Gastrocnemius medialis (tissue), 4 donors: Measurements from ENCODE around the gene SFSWAP. TPM values are rescaled to one million over a fixed set of nuclear protein-coding genes. Genes with fewer than 3 reads are reported as not detected.
"Not testable (repeated sequence)": the region's sequence is repeated elsewhere in the genome, so short reads cannot be mapped to it uniquely, and the experiment has no call there.

Experiments
- ATAC-seq, 2 donors: fragments of 150-250 bp; one replicate each; pipeline ENCODE4 v1.9.1; 2016
- DNase-seq, 2 donors: peaks; one replicate each; pipeline ENCODE4 v3.0.0-alpha.2; 2019
- H3K27ac ChIP-seq, 4 donors: fragments of 200-600 bp; sonication (generic); 1 replicate in 1 of 4; 2 replicates in 3 of 4; pipeline ENCODE4 v1.5.1; 2016 to 2018; ENCODE audit warnings: mild to moderate bottlenecking in 2 of 4, moderate library complexity in 1 of 4
- H3K27me3 ChIP-seq, 3 donors: fragments of 200-600 bp; sonication (generic) in 2 of 3; 1 replicate in 1 of 3; 2 replicates in 2 of 3; pipeline versions ENCODE4 v1.5.1 to v1.6.0; 2016 to 2019; ENCODE audit warnings: mild to moderate bottlenecking in 1 of 3, moderate library complexity in 1 of 3
- H3K36me3 ChIP-seq, 2 donors: fragments of 200-600 bp; sonication (generic) in 1 of 2; one replicate each; pipeline ENCODE4 v1.5.1; 2017 to 2018
- H3K4me1 ChIP-seq, 2 donors: fragments of 200-600 bp; sonication (generic) in 1 of 2; one replicate each; pipeline ENCODE4 v1.5.1; 2016 to 2017; ENCODE audit warnings: mild to moderate bottlenecking in 2 of 2
- H3K4me3 ChIP-seq, 4 donors: fragments of 200-600 bp; sonication (generic) in 3 of 4; 1 replicate in 1 of 4; 2 replicates in 3 of 4; pipeline ENCODE4 v1.5.1; 2016 to 2019; ENCODE audit warnings: mild to moderate bottlenecking in 2 of 4
- H3K9me3 ChIP-seq, 3 donors: fragments of 200-600 bp; sonication (generic) in 2 of 3; 1 replicate in 1 of 3; 2 replicates in 2 of 3; pipeline ENCODE4 v1.5.1; 2016 to 2019
- CTCF ChIP-seq, 5 experiments: fragments of 450-650 bp in 3 of 5; fragments of 200-600 bp in 2 of 5; sonication (generic) in 2 of 5; IDR thresholded peaks in 4 of 5; conservative IDR thresholded peaks in 1 of 5; 1 replicate in 4 of 5; 2 replicates in 1 of 5; pipeline ENCODE4 v1.5.1; 2016 to 2019; ENCODE audit warnings: antibody characterized with exemption in 5 of 5, mild to moderate bottlenecking in 3 of 5, moderate library complexity in 3 of 5
- POLR2A ChIP-seq, 2 donors: fragments of 450-650 bp; IDR thresholded peaks; one replicate each; pipeline ENCODE4 v1.6.1; 2017; ENCODE audit warnings: antibody characterized with exemption in 2 of 2, mild to moderate bottlenecking in 2 of 2, moderate library complexity in 2 of 2
- in situ Hi-C, 4 donors: fragments of 200-750 bp; cut with MboI; loops; one replicate each; pipeline versions ENCODE4 v1.15.0 to v1.8.0; 2017; ENCODE audit warnings: low sequenced_read_pairs in 4 of 4
- intact Hi-C: fragments of 100-400 bp; cut with DNase I; formaldehyde crosslinking; loops from one replicate; pipeline ENCODE4 v1.15.1; 2023; ENCODE audit warnings: low total_unique reads
- total RNA-seq, 4 donors: library from RNA; depleted of rRNA; stranded (reverse); fragments of >200 nt; gene quantifications; one replicate each; pipeline versions ENCODE4 v1.1.0 to v1.2.3, GENCODE V29; 2016

The SFSWAP gene
- 10 to 100 TPM; 18.0 to 29.7 (median 25.4) TPM for total RNA-seq

DNA sequence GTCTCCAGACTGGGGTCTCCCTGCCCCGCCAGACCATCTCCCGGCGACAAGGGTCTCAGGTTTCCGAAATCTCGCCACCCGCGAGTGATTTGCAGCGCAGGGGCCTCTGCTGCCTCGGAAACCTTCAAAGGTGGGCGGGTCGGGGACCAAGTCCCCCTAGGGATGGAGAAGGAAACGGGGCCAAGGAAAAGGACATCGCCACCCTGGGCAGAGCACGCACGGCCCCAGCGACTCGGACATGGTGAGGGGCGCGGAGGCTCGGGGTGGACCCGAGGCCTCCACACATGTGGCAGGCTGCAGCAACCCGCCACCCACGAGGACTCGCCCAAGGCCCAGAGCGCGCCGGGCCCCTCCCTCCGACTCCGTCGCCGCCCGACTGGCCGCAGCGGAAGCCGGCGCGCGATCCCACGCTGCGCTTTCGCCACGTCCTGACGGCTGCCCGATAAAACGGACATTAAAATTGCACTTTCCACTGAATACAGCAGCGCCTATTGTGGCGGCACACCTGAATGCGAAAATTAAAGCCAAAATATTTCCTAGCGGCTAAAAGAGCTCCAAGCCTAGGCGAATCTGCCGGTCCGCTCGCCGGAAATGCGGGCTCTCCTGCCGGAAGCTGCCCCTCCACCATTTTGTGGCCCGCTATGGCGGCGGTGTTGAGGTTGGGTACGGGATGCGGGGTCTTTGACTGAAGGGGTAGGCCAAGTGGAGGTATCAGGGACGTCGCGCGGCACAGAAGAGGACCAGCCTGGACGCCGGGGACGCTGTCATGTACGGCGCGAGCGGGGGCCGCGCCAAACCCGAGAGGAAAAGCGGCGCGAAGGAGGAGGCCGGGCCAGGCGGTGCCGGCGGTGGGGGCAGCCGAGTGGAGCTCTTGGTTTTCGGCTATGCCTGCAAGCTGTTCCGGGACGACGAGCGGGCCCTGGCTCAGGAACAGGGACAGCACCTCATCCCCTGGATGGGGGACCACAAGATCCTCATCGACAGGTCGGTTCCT lies at the start of gene SFSWAP:
Gene SFSWAP (plus strand): TSS at position 627 of the 994 bp plus-strand sequence. CDS start 140 bp downstream, at position 767.
- Histone ChIP-seq H3K27me3 (no peaks in the 10 kb centered on the region), H3K27ac (peak within 1 kb of the TSS; percentile 87 to 97 (median 90)), H3K4me3 (peak within 1 kb of the TSS; percentile 80 to 99 (median 97)), H3K4me1 (peaks cover 23 to 24% of the 10 kb centered on the region in 2 donors), H3K9me3 (no peaks in the 10 kb centered on the region), H3K36me3 (peaks cover 3 to 23% of the 10 kb centered on the region in 2 donors)
- intact Hi-C loops, result loop anchor here (2.0 to 5.0 kb wide), 4 partner anchors 186 to 432 kb away; partner anchors contain the start of genes DDX51, EP400 and NOC4L
- TF ChIP-seq POLR2A (IDR thresholded peaks at IDR 0.05), result peak; percentile 52 to 75
- peak in 1 of 5 experiments; percentile 13 for TF ChIP-seq CTCF (IDR thresholded peaks at IDR 0.05 in 4 of 5, conservative IDR thresholded peaks at IDR 0.05 in 1 of 5)
- DNase-seq (peak; percentile 46 to 50), ATAC-seq (peak; percentile 93 to 95)
- in situ Hi-C loops, result no loop called here

DNA sequence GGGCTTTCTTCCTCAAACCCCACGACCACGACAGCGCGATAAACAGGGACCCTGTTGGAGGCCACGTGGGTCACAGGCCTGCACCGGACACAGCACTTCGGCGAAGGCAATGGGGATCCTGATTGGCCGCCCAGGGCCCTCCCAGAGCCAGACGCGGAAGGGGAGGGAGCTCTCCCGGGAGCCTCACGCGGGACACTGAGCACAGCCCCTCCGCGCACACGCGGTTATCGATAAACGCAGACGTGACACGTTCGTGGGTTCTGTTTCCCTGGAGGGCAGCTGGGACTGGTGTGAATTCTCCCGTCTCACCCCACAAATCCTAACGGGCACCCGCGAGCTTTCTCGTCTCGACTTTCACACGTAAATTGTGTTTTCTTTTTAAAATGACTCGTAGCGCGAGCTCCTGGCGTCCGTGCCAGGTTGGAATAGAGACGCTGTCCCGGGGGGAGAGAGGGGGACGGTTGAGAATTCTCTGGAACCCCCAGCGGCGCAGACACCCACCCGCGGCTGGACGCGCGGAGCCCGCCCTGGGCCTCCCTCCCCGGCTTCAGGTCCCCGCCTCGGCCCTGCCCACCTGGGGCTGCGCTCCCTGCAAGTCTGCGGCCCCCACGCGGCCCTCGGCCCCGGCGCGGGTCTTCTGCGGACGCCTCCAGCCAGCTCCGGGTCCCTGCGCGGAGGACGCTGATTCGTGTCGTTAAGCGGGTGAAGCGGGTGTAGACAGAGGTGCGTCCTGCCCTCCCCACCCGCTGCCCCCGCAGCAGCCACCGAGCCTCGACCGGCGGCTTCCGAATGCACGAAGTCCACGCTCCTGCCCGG lies 49.5 kb upstream of the SFSWAP start:
- DNase-seq, H3K27ac ChIP-seq, H3K4me1 ChIP-seq, in situ Hi-C loops, ATAC-seq, H3K9me3 ChIP-seq, H3K36me3 ChIP-seq, H3K27me3 ChIP-seq: not testable (repeated sequence)
- intact Hi-C loops, result loop anchor here (10.0 kb wide), 1 partner anchor 367 kb away; no protein-coding TSS in a partner anchor
- H3K4me3 ChIP-seq, result peak overlapping the region in 1 of 4 donors; percentile 36

- in situ Hi-C loops, H3K4me1 ChIP-seq, H3K36me3 ChIP-seq, H3K27me3 ChIP-seq, H3K27ac ChIP-seq, ATAC-seq, H3K4me3 ChIP-seq, H3K9me3 ChIP-seq, DNase-seq: not testable (repeated sequence)
- intact Hi-C loops, result loop anchor here (10.0 kb wide), 1 partner anchor 367 kb away; no protein-coding TSS in a partner anchor
Observed at GRCh38 chr12:131661986-131662288, 49.0 kb upstream of the SFSWAP start.

DNA sequence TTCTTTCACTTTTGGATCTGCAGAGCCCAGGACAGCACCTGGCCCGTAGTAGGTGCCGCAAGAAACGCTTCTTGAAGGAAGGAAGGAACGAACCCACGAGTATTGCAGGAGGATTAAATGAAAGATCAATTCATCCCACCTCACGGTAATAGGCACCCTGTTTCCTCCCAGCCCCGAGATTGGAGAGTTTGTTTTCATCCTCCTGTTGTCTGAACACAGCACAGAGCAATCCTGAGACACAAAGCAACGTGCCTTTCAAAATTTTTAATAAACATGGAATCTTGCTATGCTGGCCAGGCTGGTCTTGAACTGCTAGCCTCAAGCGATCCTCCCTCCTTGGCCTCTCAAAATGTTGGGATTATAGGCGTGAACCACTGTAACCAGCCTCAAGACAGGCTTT lies 48.5 kb upstream of the SFSWAP start:
- intact Hi-C loops, result loop anchor here (10.0 kb wide), 1 partner anchor 368 kb away; no protein-coding TSS in a partner anchor

DNA sequence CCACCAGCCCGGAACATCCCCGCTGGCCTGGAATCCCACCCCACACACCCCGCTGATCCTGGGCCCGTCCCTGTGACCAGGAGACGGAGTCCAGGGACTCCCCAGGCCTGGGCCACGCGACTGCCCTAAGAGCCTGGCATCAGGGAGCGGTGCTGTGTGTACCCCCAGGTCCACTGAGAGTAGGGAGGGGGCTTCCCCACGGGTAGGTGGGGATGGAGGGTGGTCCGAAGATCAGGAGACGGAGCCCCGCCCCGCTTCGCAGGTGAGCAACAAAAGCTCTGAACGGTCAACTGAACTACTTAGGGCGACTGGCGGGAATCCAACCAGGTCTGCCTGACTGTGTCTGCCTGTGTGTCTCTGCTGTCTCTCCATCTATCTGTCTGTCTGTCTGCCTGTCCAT lies 45.2 kb upstream of the SFSWAP start:
- in situ Hi-C loops, H3K4me3 ChIP-seq: not testable (repeated sequence)
- intact Hi-C loops, result loop anchor here (10.0 kb wide), 1 partner anchor 371 kb away; no protein-coding TSS in a partner anchor

More for the DNA sequence above, 48.5 kb upstream of the SFSWAP start:
- H3K36me3 ChIP-seq, in situ Hi-C loops, H3K9me3 ChIP-seq, H3K27ac ChIP-seq, H3K27me3 ChIP-seq, H3K4me1 ChIP-seq, H3K4me3 ChIP-seq, DNase-seq: not testable (repeated sequence)
- peak in 1 of 2 donors; percentile 23 for ATAC-seq

DNA sequence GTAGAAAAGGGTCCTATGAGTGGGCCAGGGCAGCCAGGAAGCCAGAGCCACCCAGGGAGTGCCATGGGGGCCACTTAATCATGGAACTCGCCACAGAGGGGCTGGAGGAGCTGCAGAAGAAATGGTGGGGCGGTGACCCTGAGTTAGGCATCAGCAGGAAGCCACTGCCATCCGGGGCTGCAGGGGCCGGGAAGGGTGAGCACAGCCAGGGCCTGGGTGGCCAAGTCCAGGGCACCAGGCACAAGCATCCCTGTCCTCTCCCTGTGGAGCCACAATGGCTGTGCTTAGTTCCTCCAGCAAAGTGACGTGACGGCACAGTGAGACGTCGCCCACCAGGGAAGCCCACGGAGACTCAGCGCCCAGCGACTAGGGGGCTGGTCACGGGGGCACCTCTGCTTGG lies 44.4 kb upstream of the SFSWAP start:
- DNase-seq, H3K4me1 ChIP-seq, H3K27me3 ChIP-seq, H3K36me3 ChIP-seq, H3K9me3 ChIP-seq, in situ Hi-C loops, ATAC-seq, H3K27ac ChIP-seq, H3K4me3 ChIP-seq: not testable (repeated sequence)
- intact Hi-C loops, result loop anchor here (10.0 kb wide), 1 partner anchor 372 kb away; no protein-coding TSS in a partner anchor

More for the DNA sequence above, 45.2 kb upstream of the SFSWAP start:
- not testable (repeated sequence) for H3K27me3 ChIP-seq, H3K36me3 ChIP-seq, H3K27ac ChIP-seq, ATAC-seq, H3K9me3 ChIP-seq, H3K4me1 ChIP-seq, DNase-seq

GRCh38 chr12:131666978-131667601 lies 43.8 kb upstream of the SFSWAP start:
- in situ Hi-C loops, result not testable (repeated sequence)

More at GRCh38 chr12:131666978-131667601, 43.8 kb upstream of the SFSWAP start:
- not testable (repeated sequence) for DNase-seq, H3K36me3 ChIP-seq, H3K27me3 ChIP-seq, H3K4me3 ChIP-seq, H3K27ac ChIP-seq, ATAC-seq, H3K9me3 ChIP-seq, H3K4me1 ChIP-seq
- intact Hi-C loops, result loop anchor here (10.0 kb wide), 1 partner anchor 372 kb away; no protein-coding TSS in a partner anchor
